Fibroblast of the conjunctiva (primary cell): ENCODE results near the gene THAP4.

Experiments
- DNase-seq: peaks from one replicate; pipeline ENCODE4 v3.0.0-alpha.2; 2010; ENCODE audit warnings: low read depth

The THAP4 gene

DNA sequence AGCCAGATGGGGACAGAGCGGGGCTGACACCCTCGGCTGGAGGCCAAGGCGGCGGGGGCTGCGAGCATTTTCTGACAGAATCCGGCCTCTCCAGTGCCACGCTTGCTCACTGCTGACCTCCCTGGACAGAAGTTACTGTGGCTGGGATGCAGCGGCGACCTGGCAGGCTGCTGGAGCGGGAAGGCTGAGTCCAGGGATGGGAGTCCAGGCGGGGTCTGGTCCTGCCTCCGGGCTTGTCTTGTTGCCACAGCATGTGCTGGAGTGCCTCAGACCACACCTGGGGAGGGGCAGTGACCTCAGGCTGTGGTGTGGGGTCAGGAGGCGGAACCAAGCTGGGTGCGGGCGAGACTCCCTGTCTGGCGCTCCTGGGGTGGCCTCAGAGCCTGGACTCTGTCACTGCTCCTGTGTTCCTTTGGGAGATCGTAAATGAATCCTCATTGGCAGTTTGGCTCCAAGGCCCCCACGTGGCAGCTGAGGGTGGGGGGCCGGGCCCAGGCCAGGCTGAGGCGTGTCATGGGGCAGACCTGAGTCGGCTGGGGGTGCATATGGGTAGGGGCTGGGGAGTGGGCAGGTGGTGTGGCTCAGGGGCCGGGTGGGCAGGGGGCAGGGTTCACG is 72.9 kb downstream of the THAP4 start:
- DNase-seq, result no peak

DNA sequence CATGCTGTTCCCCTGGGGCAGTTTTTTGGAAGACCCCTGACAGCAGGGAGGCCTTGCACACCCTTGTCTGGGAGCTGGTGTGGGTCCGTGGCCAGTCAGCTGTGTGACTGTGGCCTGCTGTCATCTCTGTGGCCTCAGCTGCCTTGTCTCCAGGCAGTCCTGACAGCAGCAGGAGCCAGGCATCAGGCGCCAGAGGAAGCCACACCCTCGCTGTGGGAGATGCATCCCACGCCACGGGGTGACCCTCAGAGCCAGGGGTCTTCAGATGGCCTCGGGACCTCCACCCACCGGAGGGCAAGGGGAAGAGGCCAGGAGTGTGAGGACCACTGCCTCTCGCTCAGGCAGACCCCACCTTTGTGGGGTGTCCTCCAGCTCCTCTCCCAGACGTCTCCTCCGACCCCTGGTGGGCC is 73.4 kb downstream of the THAP4 start:
- no peak for DNase-seq

DNA sequence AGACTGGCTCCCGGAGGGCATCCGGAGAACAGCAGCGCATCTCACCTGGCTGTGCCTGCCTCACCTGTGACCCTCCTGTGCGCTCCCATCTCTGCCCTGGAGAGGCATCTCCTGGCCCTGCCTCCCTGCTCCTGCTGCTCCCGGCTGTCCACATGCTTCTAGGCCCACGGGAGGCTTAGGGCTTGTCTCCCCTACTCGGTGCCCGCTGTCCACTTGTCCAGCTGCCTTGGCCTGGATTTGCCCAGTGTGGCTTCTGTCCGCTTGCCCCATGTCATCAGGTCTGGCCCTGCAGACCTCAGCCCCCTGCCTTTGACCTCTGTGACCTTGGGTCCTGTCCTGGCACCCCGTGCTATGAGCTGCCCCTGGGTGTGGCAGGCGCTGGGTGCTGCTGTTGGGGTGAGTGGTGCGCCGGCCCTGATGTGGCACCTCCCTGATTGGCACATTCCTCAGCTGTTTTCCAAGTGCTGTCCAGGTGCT is 73.9 kb downstream of the THAP4 start:
- DNase-seq, result no peak

DNA sequence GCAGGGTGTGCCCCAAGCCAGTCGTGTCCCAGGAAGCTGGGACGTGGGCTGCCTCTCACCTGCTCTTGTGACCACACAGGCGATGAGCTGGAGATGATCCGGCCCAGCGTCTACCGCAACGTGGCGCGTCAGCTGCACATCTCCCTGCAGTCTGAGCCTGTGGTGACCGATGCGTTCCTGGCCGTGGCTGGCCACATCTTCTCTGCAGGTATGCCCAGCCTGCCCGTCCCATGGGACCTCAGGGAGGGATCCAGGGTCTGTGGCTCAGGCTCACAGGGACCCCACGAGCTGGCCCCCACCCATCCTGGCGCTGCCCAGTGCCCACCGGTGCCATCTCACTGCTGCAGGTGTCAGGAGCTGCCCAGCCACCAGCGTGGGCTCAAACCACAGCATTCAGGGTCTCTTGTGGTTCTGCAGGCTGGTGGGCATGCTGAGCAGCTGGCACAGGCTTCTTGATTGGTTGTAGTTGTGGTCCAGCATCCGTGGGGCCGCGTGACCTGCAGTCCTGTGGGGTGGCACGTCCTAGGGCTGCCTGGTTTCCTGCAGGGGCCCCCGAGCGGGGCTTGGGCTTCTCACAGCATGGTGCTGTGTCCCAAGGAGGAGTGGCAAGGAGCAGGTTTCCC is 74.6 kb downstream of the THAP4 start:
- no peak for DNase-seq

DNA sequence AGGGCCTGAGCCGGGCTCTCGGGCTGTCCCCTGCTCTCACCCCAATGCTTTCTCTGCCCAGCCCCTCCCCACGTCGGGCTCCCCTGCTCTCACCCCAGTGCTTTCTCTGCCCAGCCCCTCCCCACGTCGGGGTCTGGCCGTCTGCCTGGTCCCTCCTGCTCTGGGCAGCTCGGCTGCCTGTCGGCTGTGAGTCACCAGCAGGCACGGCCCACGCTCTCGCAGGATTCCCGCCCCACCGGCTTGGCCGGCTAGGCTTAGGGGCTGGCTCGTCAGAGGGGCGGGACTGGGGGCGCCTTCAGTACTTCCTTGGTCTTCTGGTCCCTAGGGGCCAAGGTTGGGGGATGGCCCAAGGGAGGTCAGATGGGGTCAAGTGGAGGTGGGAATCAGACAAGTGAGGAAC is 75.1 kb downstream of the THAP4 start:
- DNase-seq, result peak; percentile 54

DNA sequence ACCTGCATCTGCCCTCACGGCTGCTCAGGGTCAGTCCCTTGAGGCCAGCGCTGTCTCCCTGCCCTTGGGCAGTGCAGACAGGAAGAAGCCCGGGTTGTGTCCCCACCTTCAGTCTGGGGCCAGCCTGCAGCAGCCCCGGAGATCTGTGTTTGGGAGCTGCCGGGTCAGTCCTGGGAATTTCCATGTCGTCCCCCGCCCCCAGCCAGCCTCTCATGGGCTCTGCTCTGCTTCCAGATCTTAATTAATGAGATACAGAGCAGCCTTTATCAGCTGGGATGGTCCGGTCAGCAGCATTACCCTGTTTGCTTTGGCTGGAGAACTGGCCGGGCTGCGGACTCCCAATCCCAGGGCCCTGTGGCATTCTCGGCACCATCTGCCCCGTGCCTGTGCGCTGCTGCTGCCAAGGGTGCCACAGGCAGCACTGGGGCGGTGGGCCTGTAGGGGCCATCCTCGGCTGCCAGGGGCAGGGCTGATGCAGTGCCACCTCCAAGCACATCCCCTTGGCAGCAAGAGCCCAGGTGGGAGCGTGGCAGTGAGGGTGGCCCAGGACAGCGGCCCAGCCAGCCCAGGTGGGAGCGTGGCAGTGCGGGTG is 76.0 kb downstream of the THAP4 start:
- no peak for DNase-seq

DNA sequence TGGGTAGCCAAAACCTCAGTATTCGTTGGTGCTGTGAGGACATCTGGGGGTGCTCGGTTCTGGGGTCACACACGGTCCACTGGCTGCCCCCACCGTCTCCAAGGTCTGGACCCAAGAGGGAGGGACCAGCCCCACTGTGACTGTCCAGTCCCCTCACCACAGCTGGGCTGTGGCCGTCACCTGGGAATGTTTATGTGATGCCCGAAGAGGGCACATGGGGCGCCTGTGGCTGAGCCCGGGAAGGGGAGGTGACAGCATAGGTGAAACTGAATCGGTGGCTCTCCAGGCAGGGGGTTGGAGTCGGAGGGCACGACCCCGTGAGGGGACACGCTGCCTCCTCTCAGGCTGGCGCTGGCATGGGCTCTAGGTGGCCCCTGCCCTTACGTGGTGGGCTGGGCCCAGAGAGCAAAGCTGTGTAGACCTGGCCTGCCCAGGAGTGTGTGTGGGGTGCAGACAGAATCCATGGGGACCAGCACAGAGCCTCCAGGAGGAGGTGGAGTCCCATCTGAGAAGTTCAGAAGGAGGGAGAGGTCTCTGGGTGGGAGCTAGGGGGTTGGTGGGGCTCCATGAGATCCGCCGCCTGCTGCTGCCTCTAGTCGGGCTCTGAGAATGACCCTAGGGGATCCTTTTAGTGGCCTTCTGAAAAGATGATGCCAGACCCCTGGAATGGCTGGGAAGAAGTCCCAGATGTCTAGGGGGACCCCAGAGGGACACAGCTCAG is 76.6 kb downstream of the THAP4 start:
- DNase-seq, result no peak

DNA sequence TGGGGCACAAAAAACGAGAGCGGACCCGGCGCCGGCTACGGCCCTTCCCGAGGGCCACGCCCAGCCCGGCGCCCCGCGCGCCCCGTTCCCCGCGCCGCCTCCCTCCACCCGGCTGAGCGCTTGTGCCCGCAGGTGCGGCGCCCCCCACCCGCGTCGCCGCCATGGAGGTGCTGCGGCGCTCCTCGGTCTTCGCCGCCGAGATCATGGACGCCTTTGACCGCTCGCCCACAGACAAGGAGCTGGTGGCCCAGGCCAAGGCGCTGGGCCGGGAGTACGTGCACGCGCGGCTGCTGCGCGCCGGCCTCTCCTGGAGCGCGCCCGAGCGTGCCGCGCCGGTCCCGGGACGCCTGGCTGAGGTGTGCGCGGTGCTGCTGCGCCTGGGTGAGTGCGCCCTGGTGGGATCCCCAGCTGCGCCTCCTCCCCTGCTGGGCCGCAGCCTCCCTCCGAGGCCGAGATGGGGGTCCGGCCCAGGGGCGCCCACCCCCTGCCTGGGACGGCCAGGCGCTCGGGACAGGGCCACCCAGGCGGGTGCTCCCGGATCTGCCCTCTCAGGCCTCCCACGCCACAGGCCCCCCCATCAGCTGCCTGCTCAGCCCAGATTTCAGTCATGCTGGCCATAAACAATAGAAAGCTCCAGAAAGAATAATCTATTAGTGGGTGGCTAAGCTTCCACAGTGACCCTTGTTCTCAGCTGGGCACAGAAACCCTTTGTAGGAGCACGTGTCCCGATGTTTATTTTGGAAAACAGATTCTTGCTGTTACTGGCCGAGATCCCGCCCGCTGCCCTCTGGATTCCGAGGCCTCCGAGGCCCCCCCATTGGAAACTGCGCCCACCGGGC is 77.4 kb downstream of the THAP4 start:
- DNase-seq, result no peak

DNA sequence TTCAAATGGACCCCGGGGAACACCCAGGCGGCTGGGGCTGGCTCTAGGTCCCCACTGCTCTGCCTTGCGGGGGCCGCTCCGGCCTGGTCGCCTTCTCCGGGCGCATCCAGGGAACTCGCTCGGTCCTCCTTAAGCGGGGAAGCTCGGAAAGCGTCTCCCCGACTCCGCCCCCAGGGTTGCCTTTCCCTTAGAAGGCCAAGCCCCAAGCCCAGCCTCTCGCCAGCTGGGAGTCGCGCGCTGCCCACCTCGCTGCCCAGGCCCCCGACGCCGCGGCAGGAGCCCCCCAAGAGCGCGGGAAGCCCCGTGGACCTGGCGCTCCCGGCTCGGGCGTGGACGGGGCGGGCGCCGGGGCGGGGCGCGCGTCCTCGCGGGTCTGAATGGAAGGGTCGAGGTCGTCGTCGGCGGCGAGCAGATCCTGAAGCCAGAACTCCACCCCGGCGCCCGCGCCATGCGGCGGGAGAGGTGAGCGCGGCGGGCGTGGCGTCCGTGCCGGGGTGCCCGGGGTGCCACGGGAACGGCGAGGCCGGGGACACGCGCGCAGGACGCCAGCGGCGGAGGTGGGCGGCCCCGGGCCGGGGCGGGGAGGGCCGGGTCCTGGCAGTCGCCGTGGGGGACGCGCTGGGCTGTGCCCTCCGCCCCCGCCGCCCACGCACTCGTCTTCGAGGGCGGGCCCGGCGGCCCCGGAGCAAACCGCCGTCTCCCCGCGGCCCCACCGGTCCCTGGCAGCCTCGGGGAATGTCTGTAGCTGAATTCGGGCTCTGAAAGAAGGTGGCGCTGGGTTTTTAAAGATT is 78.2 kb downstream of the THAP4 start, which contains the start of gene BOK:
TSS of gene BOK (plus strand) at position 214 of the 791 bp plus-strand sequence. CDS start 739 bp downstream, outside the sequence.
- DNase-seq, result peak; percentile 40

DNA sequence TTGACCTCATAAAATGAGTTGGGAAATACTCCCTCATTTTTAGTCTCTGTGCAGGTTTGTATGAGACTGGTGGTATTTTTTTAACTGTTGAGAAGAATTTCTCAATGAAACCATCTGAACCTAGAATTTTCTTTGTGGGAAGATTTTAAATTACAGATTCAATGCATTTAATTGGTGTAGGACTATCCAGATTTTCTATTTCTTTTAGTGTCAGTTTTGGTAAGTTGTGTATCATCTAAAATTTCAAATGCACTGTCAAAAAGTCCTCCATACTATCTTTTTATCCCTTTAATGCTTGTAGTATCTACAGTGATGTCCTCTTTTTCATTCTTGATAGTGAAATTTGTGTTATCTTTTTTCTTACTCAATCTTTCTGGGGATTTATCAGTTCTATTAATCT is 80.2 kb downstream of the THAP4 start:
- no peak for DNase-seq

DNA sequence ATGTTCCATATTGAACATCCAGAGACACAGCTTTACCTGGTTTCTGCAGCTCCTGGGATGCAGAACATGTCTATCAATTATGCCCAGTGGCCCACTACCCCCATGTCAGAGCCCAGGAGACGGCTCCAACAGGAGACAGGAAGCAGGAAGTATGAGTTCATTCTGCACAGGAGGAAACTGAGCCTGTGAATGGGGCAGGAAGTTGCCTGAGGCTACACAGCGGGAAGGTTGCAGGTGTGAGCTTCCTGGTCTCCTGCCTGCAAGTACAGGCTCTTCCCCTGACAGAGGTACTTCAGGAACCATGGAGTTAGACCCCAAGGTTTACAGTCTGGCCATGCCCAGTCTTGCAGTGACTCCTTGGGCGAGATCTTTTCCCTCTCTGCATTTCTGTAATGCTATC is 81.2 kb downstream of the THAP4 start:
- no peak for DNase-seq

DNA sequence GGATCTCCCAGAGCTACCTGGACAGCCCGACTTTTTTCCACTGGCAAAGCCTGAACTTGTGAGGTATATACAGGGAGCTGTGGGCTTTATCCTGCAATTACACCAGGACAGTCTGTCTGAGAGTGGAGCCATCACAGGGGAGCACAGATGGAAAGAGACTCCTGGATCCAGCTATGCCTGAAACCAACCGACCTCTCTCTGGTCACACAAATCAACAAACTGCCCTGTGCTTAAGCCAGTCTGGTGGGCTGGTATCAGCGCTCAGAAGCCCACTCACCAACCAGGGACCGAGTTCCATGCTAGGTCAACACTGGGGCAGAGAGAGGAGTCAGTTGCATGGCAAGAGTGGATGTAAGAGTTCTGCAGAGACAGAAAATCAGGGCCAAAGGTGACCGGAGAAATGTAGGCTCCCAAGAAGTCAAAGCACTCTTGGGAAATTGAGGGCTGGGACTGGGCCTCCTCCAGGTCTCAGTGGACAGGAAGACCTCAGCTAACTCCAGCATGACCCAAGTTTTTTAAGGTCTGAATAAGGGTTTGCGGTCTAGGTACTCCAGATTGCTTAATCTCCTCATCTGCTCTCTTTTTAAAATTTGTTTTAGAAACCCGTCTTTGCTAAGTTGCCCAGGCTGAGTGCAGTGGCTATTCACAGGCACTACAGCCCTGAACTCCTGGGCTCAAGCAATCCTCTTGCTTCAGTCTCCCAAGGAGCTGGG is 82.2 kb downstream of the THAP4 start:
- DNase-seq, result no peak

DNA sequence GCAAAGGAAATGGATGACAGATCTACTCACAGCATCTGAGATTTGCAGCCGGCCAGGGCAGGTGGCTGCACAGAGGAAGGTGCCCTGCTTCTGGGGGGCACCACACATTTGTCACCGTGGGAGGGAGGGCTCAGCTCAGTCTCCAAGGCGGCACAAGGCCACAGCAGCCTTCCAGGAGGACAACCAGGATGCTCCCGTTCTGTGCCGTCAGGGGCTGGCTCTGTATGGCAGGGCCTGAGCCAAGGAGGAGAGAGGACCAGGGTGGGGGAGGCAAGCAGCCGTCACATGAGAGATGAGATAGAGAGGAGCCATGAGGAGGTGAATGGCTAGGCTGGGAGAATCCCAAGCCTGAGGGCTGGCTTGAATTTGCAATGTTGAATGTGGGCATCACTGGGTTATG is 83.0 kb downstream of the THAP4 start:
- no peak for DNase-seq

DNA sequence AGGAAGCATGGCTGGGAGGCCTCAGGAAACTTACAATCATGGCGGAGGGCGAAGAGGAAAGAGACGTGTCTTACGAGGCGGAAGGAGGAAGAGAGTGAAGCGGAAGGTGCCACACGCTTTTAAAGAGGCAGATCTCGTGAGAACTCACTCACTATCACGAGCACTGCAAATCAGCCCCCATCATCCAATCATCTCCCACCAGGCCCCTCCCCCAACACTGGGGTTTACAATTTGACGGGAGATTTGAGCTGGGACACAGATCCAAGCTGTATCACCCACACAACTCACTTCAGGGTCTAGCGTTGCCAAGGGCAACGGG is 83.5 kb downstream of the THAP4 start:
- no peak for DNase-seq

DNA sequence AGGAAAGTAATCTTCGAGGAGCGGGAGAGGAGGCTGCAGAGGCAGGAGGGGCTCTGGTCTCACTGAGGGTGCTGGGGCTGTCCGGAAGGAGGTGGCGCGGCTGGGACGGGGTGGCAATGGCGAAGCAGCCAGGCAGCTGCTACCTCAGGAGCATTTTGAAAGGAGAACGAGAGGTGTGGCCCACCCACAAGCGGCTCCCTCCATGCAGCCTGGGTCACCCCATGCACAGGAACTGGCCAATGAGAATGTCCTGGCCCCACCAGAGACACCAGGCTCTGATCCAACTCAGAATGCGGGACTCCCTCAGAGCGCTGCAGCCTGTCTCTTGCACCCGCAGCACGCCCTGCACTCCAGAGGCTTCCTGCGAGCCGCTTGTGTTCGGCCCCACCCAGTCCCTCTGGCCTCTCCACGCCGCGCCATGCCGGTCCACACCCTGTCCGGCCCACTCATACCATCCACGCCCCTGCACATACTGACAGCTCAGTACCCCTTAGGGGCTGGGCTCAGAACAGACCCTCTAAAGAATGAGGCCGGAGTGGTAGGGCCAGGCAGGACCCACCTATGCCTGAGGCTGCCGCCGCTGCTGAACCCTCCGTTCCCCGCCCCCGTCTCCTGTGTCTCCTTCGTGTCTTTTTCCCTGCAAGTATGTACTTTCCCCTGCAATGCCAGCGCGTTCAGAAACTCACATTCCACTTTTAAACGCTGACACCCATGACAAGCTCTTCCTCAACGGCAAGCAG is 84.8 kb downstream of the THAP4 start:
- no peak for DNase-seq

DNA sequence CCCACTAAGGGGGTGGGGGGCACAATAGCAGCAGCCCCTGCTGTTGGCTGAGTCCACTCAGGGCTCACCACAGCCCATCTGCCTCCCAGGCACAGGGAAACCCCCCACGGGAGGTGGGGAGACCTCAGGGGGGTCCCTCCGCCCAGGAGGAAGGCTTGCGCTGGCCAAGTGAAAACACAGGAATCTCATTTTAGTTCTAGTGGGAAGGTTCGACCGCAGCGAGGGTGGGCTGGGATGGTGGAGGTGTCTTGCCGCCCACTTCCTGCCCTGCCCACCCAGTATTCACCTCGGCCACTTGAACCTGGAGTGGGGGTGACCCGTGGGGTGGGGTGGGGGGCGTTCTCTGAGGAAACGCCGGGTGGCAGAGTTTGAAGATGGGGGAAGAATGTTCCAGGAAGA is 85.4 kb downstream of the THAP4 start:
- no peak for DNase-seq

DNA sequence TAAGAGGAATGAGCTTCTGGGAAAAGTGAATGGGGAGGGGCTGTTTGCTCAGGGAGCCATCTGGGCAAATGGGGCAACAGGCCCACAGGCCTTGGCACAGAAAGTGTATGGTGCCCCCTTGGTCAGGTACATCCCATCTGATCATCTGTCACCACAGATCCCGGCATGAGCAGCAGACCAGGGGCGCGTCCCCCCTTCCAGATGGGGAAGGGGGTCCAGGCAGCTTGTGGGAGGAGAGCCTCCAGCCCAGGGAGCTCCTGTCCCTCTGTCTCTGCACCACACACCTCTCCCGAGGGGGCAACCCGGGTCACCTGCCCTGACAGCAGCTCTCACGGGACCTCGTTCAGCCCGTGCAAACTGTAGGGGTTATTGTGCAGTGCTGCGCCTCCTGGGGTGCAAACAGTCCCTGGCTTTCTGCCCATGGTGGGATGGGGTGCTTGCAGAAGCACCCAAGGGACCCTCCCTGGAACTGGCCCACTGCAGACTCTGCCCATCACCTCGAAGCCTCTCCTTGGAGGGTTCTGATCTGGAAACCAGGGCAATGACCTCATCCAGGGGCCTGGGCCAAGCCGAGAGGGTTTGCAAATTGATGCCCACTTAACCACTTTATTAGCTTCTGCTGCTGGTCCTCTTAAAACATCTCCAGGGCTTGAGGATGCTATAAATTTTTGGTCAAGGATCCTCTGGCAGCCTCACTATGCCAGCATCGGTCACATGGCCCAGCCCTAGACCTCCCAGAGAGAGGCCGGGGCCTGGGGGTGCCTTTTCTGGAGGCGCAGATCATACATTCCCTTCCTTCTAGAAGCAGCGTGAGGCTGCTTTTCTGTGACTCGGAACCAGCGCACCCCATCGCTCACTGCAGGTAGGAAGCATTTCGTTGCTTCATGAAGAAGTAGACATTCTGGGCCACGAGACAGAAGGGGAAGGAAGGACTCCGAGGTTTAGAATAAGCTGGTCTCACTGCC is 86.1 kb downstream of the THAP4 start:
- no peak for DNase-seq

DNA sequence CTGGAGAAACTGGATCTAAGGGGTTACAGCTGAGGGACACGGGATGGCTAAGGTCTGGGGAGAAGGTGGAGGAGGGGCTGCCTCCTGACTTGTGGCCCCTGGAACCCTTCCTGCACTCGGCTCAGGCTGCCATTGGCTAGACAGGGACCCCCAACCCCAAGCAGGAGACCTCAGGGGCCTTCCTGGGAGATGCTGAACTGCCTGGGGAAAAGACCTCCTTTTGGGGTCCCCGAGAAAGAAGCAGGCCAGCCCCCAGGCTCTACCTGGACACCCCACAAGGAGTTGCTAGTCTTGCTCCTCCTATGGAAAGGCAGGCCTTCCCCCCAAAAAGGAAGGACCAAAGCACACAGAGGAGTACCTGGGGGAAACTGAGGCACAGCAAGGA is 88.5 kb downstream of the THAP4 start:
- DNase-seq, result no peak
